Hematopoietic multipotent progenitor cell treated with erythropoietin and hydrocortisone succinate and interleukin-3 and kit ligand, for 8 days (in vitro differentiated cells): Measurements from ENCODE around the gene CTDSPL.
"Not testable (repeated sequence)": the region's sequence is repeated elsewhere in the genome, so short reads cannot be mapped to it uniquely, and the experiment has no call there.

ENCODE experiments used
- DNase-seq: peaks from one replicate; pipeline ENCODE4 v3.0.0-alpha.2; 2015

Gene CTDSPL

DNA sequence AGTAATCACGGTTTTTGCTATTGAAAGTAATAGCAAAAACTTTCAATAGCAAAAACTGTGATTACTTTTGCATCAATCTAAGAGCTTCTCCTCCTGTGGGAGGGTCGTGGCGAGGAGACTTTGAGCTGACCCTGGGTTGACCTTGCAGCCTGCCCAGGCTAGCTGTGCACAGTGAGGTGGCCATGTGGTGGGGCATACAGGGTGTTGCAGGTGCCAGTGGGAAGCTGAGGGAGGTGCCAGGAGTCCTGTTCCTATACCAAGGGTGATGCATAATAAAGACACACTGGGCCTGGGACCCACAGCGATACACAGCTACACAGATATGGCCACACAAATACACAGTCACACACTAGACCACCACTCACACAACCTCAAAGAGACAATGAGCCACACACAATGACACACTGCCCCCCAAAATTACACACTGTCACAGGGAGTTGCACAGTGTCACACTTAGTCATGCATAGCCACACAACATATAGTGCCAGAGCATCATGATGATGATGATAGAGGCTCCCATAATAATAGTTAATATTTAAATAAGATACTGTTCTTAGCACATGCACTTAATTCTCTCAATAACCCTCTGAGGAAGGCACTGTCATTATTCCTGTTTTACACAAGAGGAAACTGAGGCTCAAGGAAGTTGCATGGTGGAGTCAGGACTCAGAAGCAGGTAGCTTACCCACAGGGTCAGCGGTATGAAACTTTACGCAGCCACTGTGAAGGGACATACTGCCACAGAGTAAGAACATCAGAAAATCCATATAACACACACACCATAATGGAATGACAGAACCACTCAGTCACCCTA lies 161.4 kb downstream of the CTDSPL start:
- no peak for DNase-seq

DNA sequence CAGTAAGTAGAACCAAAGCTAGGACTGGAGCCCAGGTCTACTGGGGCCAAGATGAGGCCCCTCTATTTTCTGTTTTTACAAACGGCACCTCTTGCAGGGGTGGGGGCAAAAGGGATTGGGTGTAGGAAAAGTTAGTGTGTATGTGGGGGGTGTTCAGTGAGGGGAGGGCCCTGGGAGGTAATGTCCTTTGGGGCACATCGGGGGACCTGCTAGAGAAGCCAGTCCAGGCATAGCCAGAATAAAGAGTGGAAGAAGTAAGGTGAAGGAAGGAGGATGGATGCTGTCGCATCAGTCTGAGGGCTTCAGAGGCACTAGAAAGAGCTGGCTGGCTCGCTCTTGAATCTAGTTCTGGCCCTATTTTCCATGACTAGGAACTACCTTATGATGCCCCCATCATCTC lies 165.2 kb downstream of the CTDSPL start:
- no peak for DNase-seq

DNA sequence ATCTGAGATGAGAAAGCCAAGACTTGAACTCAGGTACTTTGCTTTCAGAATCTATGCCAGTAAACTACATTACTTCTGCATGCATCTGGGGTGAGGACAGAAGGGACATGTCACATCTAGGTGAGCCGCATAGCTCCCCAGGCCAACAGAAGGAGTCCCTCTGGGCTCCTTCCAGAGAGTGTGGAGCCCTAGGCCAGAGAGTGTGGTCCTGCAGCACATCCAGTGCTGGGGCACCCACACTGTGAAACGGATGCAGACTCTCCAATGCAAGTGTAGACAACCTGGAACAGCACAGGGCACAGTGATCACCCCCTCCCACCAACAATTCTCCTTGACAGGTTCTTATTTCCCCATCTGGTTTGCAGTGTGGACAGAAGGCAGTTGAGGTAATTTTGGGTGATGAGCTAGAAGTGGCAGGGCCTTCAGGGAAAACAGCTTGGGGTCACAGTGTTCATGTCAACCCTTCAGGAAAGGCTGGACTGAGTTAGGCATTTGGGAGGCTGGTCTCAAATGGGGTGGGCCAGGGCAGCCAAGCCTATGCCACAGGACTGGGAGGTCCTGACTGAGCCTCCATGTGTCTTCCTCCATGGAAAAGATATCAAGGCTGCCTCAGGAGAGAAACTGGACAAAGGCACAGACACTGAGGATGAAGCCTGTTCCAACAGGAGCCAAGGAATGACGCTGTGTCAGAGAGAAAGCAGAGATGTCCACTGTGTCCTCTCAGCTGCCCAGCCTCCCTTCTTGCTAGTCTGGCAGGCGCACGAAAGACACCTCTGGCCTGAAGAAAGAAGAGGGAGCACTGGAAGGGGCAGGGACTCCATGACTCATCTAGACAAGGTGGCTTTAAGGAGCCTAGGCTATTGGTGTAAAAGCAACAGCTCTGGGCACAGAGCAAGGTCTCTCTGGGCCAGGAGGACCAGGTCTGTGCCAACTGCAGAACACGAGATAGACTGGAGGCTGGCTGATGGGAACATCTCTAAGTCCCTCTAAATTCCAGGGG lies 166.1 kb downstream of the CTDSPL start:
- no peak for DNase-seq

DNA sequence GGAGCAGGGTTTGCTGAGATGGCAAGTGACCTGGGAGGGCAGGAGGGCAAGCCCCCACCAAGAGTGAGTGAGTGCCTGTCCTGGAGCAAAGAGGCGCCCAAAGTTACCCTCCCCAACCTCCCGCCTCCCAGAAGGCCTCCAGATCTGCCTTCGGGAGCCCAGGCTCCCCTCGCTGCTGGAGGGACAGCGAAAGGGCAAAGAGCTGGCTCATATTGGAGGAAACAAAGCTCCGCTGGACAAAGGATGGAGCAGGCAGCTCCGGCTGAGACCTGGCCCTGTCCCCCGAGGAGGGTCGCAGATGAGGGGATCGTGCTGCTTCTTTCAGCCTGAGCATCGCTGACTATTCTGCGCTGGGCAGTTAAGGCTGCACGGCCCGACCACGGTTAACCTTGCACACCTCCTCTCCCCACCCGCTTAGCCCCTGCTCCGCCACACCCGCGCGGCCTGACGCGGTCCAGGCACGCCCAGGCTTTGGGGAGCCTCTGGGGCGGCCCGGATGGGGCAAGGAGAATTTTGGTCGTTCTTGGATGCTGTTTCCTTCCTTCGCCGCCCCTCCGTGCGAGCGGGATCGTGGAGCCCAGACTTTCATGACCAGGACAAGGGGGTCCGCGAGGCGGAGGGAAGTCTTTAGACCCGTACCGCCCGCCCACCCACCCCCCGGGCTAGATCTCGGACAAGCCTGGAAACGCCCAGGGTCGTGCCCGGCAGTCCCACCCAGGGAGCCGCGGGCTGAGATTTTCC lies 167.1 kb downstream of the CTDSPL start:
- no peak for DNase-seq

DNA sequence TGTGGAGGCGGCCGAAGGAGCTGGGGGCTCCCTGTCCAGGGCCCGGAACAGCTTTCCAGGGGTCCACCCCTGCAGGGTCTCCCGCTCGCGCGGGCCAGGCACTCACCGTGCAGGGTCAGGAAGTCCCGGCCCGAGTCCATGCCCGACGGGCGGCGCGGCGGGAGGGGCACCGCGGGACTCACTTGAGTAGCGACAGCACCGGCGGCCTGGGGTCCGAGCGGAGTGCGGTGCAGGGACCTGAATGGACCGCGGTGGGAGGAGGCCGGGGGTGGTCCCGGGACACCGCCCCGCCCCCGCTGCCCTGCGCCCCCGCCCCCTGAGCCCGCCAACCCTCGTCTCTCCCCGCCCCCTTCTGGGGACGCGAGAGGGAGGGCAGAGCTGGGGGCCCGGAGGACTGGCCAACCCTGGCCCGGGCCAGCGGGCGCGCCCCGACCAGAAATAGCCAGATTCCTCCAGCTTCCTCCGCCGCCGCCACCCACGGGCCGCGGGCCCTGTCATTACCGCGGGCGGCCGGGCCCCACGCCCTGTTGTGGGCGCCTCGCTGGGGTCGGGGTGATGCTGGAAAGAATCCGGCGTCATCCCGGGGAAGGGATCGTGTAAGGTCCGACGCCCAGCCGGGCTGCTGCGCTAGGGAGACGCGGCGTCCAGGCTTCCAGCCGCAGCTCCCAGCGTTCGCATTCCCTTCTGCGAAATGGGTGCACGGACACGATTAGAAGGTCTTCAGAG lies 167.9 kb downstream of the CTDSPL start, which contains the start of gene PLCD1:
PLCD1 (minus strand) TSS at position 243 of the 726 bp plus-strand sequence; CDS start at position 140, 103 bp downstream.
- DNase-seq: no peak

DNA sequence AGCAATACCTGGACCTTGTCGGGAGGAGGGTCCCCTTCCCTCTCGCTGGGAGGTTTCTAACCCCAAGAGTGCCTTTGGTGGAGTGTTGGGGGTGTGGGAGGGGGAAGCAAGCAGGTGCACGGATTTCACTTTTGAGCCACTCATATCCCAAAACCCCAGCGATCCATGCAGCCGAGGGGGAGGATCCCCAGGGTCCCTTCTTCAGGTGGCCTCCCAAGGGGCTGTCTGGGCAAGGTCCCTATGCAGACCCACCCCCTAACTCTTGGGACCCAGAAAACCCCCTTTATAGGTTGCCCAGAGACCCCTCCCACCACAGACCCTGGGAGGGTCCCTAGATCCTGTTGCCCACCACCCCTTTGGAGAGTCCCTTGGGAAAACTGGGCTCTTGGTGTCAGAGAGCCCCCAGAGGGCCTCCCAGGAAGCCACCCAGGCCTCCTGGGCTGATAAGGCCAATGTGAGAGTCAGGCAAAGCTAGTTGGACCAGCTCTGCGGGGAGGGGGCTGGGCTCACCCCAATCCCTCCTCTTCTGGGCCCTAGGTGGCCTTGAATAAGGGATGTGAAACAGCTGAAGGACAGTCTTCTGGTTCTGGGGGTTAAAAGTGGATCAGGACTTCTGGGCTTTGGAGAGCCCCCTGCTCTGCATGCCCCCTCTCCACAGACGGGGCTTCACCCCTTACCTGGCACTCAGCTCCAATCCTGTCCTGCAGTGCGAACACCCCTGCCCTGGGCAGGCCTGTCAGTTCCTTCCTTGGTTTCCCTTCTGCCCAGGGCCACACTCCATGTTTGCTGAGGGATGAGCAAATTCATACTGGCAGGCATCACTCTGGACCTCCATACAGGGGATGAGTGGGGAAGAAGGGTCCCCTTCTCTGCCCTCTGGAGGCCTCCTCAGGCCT lies 168.7 kb downstream of the CTDSPL start:
- DNase-seq: no peak

DNA sequence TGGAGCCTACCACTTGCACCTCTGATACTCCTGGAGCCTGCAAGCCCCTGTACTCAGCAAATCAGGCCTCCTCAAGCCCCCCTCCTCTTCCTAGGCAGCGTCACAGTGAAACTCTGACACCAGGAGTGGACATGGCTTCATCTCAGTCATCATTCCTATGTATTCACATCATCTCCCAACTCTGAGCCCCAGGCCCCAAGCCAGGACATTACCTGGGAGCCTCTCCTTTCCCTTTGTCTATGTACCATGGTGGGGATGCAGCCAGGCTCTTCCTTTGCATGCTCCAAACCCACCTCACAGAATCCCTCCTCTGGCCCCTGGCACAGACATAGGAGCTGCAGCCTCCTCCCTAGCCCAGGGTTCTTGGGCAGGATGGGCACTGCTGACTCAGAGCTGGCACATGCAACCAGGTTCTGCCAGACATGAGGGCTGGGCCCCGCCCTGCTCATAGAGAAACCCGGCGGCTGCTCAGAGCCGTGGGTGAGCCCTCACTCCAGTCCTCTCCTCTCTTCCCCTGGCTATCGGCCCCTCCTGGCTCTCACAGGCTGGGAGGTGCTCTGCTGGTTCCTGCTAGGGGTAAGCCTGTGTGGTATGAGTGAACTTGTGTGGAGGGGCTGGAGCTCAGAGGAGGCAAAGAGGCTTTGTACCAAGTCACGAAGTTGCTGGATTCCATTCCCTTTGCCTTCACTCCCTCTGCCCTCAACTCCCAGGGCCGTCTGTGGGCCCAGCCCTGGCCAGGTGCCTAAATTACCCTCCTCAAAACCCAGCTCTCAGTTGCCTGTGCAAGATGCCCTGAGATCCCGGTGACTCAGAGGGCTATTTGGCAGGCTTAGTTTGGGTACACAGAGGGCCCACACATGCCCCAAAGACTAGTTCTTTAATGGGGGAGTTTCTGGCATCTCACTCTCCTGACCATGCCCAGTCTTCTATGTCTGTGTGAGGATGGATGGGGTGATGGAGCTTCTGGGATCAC lies 169.6 kb downstream of the CTDSPL start:
- DNase-seq: peak; percentile 52

DNA sequence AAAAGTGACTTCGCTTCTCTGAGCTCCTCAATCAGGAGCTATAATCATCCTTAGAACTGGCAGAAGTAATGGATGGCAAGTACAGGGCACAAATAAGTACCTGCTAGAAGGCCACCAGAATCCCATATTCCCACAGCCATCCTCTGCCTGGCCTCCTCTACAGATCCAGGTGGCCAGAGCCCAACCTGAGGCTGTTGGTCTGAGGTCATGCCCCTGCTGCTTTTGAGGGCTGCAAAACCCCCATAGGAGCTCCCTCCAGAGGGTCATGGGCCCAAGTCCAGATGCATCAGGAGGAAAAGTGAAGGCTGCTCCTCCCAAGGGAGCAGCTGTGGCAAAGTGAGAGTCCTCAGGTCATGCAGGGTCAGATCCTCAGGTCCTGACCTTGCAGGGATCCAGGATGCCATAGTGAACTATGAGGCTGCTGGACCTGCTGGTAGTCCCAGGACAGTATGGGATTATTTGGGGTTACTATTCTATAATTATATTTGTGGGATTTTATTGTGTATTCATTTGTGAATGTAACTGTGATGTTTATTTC lies 170.7 kb downstream of the CTDSPL start:
- no peak for DNase-seq

DNA sequence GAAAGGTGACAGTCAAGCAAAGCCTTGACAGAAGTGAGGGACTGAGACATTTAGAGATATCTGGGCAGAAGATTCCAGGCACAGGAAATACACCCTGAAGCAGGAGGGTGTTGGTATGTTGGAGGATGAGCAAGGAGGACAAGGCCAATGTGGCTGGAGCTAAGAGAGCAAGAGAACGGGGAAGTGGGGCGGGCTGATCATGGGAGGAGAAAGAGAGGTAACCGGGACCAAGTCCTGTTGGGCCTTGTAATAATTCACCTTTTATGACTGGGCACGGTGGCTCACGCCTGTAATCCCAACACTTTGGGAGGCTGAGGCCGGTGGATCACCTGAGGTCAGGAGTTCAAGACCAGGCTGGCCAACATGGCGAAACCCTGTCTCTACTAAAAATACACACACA lies 171.9 kb downstream of the CTDSPL start:
- DNase-seq: not testable (repeated sequence)
